Kidney epithelial cell (primary cell): Measurements from ENCODE around the gene C6orf118. TPM values are rescaled to one million over a fixed set of nuclear protein-coding genes. Genes with fewer than 3 reads are reported as not detected.

Experiments
- DNase-seq: peaks from one replicate; pipeline ENCODE4 v3.0.0-alpha.2; 2010; ENCODE audit warnings: low read depth
- H3K27me3 ChIP-seq: 2 replicates; pipeline ENCODE4 v1.6.0; 2011; ENCODE audit warnings: low read length; ENCODE audit not compliant: control insufficient read depth, insufficient read depth
- H3K36me3 ChIP-seq: 2 replicates; pipeline ENCODE4 v1.5.1; 2011; ENCODE audit warnings: low read length; ENCODE audit not compliant: control insufficient read depth, insufficient read depth
- H3K4me3 ChIP-seq: 2 replicates; pipeline ENCODE4 v1.5.1; 2011; ENCODE audit warnings: low read depth, mild to moderate bottlenecking, control low read depth, low read length
- total RNA-seq: library from RNA; depleted of rRNA; stranded (reverse); fragments of >200 nt; gene quantifications from 2 replicates; pipeline ENCODE4 v1.2.3, GENCODE V29; 2015
- TF ChIP-seq, protein P1 (sequence below): IDR thresholded peaks from 2 replicates; pipeline ENCODE4 v1.5.1; 2011; ENCODE audit warnings: mild to moderate bottlenecking, moderate library complexity, low read length, control low read depth, inconsistent platforms; ENCODE audit not compliant: insufficient read depth, poor library complexity, severe bottlenecking

C6orf118 gene
- total RNA-seq, 1 donor from 2014 or later: 0.04 TPM

DNA sequence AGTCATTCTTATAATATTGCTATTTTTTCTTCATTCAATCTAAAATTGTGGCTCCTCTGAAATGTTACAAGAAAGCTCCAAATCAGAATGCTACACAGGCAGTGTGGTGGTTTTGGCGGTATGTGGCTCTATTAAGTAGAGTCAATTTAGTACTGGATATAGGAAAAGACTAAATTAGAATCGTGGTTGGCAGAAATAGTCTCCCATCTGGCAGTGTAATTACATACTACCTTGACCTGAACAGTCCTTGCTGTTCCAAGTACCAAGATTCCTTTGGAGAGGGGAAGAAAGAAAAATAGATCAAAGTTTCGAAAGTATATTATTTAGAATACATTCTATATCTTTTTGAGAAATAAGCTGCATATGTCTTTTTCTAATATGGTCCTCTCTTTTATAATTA is 78.2 kb downstream of the C6orf118 start:
- DNase-seq: no peak
- no peak overlapping the region for H3K4me3 ChIP-seq
- H3K36me3 ChIP-seq: no peaks in the 10 kb centered on the region
- no peaks in the 10 kb centered on the region for H3K27me3 ChIP-seq
- TF ChIP-seq, protein P1, sequence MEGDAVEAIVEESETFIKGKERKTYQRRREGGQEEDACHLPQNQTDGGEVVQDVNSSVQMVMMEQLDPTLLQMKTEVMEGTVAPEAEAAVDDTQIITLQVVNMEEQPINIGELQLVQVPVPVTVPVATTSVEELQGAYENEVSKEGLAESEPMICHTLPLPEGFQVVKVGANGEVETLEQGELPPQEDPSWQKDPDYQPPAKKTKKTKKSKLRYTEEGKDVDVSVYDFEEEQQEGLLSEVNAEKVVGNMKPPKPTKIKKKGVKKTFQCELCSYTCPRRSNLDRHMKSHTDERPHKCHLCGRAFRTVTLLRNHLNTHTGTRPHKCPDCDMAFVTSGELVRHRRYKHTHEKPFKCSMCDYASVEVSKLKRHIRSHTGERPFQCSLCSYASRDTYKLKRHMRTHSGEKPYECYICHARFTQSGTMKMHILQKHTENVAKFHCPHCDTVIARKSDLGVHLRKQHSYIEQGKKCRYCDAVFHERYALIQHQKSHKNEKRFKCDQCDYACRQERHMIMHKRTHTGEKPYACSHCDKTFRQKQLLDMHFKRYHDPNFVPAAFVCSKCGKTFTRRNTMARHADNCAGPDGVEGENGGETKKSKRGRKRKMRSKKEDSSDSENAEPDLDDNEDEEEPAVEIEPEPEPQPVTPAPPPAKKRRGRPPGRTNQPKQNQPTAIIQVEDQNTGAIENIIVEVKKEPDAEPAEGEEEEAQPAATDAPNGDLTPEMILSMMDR: no peak
